Left lung (tissue), 10 donors: ENCODE measurements around the gene CYB5D1. TPM values are rescaled to one million over a fixed set of nuclear protein-coding genes. Genes with fewer than 3 reads are reported as not detected.

Source experiments
- ATAC-seq: fragments of 200-7000 bp; cut with Tn5 transposase; one replicate; pipeline ENCODE4 v1.9.1; 2020; ENCODE audit warnings: moderate library complexity
- DNase-seq, 4 donors: peaks; one replicate each; pipeline ENCODE4 v3.0.0-alpha.2; 2013 to 2020
- H3K27ac ChIP-seq, 2 donors: fragments of 200-600 bp; sonication (generic) in 1 of 2; one replicate each; pipeline versions ENCODE4 v1.5.0 to v1.8.0; 2020 to 2021
- H3K27me3 ChIP-seq, 2 donors: fragments of 200-600 bp; sonication (generic) in 1 of 2; one replicate each; pipeline versions ENCODE4 v1.5.0 to v1.8.0; 2020 to 2021
- H3K36me3 ChIP-seq, 2 donors: fragments of 200-600 bp; sonication (generic) in 1 of 2; one replicate each; pipeline versions ENCODE4 v1.5.0 to v1.8.0; 2020 to 2021
- H3K4me1 ChIP-seq, 2 donors: fragments of 200-600 bp; one replicate each; pipeline ENCODE4 v1.8.0; 2021
- H3K4me3 ChIP-seq, 2 donors: fragments of 200-600 bp; sonication (generic) in 1 of 2; one replicate each; pipeline versions ENCODE4 v1.5.0 to v1.8.0; 2020 to 2021; ENCODE audit warnings: mild to moderate bottlenecking in 1 of 2
- H3K9me3 ChIP-seq, 2 donors: fragments of 200-600 bp; sonication (generic) in 1 of 2; one replicate each; pipeline versions ENCODE4 v1.5.0 to v1.8.0; 2020 to 2021
- intact Hi-C, 2 donors: fragments of 100-400 bp; cut with DNase I; formaldehyde crosslinking; loops; one replicate each; pipeline versions ENCODE4 v1.11.2 to v1.14.2; 2022
- polyA plus RNA-seq, 6 donors: library from polyadenylated mRNA; unstranded; fragments of 120-200 nt; gene quantifications; one replicate each; pipeline ENCODE4 v1.2.1, GENCODE V29; 2013; ENCODE audit not compliant: insufficient read length in 6 of 6
- total RNA-seq, 2 donors: library from RNA; stranded (reverse); fragmentation: NEBNext Ultra II Directional; extraction: Animal tissue kit (Norgen Biotek cat#: 25700); gene quantifications; one replicate each; pipeline ENCODE4 v1.2.1, GENCODE V29; 2021
- TF ChIP-seq, protein P1 (sequence below), 2 donors: fragments of 200-600 bp; sonication (generic) in 1 of 2; IDR thresholded peaks; one replicate each; pipeline versions ENCODE4 v1.5.0 to v1.8.0; 2021; ENCODE audit warnings: antibody characterized with exemption in 2 of 2
- donor health status: DM: no; HTN: yes; CAD: no.
- donor health status: DM: no; HTN: no; CAD: no.

CYB5D1 gene
- total and polyA plus RNA-seq, 8 donors = 9.8 to 25.8 (median 19.2) TPM

DNA sequence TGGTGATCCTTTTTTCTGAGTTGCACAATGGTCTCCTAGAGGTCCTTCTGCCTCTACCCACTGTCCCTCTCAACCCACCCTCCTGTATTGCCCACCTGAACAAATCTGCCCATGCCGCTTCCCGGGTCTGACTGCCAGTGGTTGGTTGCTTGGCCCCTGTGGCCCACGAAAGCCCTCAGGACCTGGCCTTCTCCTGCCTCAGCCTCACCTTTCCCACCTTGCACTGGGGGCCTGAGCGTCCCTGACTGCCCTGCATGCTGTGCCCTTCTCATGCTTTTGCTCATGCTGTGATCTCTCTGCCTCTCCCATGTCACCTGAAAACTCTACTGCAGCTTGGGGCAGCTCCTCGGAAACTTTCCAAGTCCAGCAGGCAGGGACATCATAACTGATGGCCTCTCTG is 37.6 kb upstream of the CYB5D1 start:
- TF ChIP-seq, protein P1, sequence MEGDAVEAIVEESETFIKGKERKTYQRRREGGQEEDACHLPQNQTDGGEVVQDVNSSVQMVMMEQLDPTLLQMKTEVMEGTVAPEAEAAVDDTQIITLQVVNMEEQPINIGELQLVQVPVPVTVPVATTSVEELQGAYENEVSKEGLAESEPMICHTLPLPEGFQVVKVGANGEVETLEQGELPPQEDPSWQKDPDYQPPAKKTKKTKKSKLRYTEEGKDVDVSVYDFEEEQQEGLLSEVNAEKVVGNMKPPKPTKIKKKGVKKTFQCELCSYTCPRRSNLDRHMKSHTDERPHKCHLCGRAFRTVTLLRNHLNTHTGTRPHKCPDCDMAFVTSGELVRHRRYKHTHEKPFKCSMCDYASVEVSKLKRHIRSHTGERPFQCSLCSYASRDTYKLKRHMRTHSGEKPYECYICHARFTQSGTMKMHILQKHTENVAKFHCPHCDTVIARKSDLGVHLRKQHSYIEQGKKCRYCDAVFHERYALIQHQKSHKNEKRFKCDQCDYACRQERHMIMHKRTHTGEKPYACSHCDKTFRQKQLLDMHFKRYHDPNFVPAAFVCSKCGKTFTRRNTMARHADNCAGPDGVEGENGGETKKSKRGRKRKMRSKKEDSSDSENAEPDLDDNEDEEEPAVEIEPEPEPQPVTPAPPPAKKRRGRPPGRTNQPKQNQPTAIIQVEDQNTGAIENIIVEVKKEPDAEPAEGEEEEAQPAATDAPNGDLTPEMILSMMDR (IDR thresholded peaks at IDR 0.05) = no peak
- no peak for ATAC-seq
- Histone ChIP-seq H3K4me1 (no peaks in the 10 kb centered on the region), H3K36me3 (no peaks in the 10 kb centered on the region), H3K9me3 (no peaks in the 10 kb centered on the region), H3K4me3 (no peak overlapping the region), H3K27ac (no peak overlapping the region), H3K27me3 (no peaks in the 10 kb centered on the region)
- intact Hi-C loops = no loop called here
- DNase-seq = no peak

DNA sequence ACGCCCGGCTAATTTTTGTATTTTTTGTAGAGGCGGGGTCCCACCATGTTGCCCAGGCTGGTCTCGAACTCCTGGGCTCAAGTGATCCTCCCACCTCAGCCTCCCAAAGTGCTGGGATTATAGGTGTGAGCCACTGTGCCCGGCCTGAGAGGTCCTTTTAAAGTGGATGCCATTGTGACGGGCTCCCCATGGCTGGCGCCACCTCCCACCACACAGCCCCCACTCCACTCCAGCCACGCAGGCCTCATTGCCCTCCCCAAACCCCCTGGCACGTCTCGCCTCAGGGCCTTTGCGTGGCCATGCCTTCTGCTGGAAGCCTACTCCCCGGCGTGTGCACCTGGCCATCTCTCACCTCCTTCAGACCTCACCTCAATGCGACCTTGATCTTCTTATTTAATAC is 35.7 kb upstream of the CYB5D1 start:
- intact Hi-C loops = no loop called here
- H3K4me1 ChIP-seq = no peaks in the 10 kb centered on the region
- ATAC-seq (no peak), DNase-seq (no peak)
- H3K27ac ChIP-seq = no peak overlapping the region
- no peaks in the 10 kb centered on the region for H3K27me3 ChIP-seq
- H3K9me3 ChIP-seq = no peaks in the 10 kb centered on the region
- no peak overlapping the region for H3K4me3 ChIP-seq
- no peaks in the 10 kb centered on the region for H3K36me3 ChIP-seq
- TF ChIP-seq, protein P1 (IDR thresholded peaks at IDR 0.05) = no peak

DNA sequence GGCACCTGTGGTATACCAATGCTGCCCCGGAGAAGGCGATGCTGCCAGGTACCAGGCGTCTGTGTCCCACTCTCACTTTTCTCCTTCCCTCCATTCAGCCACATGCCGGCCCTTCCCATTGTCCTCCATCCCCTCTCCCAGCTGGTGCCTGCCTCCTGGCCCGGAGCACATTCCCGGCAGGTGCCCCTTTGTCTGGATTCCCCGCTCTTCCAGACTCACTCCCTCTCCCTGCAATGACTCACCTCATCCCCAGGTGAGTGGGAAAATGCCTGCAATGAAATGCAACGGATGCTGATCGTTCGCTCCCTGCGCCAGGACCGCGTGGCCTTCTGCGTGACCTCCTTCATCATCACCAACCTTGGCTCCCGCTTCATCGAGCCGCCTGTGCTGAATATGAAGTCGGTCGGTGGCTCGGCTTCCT is 34.2 kb upstream of the CYB5D1 start:
- Histone ChIP-seq H3K4me1 (no peaks in the 10 kb centered on the region), H3K36me3 (no peaks in the 10 kb centered on the region), H3K27me3 (no peaks in the 10 kb centered on the region), H3K9me3 (no peaks in the 10 kb centered on the region), H3K27ac (no peak overlapping the region), H3K4me3 (no peak overlapping the region)
- DNase-seq (no peak), ATAC-seq (no peak)
- TF ChIP-seq, protein P1 (IDR thresholded peaks at IDR 0.05) = no peak
- intact Hi-C loops = no loop called here

DNA sequence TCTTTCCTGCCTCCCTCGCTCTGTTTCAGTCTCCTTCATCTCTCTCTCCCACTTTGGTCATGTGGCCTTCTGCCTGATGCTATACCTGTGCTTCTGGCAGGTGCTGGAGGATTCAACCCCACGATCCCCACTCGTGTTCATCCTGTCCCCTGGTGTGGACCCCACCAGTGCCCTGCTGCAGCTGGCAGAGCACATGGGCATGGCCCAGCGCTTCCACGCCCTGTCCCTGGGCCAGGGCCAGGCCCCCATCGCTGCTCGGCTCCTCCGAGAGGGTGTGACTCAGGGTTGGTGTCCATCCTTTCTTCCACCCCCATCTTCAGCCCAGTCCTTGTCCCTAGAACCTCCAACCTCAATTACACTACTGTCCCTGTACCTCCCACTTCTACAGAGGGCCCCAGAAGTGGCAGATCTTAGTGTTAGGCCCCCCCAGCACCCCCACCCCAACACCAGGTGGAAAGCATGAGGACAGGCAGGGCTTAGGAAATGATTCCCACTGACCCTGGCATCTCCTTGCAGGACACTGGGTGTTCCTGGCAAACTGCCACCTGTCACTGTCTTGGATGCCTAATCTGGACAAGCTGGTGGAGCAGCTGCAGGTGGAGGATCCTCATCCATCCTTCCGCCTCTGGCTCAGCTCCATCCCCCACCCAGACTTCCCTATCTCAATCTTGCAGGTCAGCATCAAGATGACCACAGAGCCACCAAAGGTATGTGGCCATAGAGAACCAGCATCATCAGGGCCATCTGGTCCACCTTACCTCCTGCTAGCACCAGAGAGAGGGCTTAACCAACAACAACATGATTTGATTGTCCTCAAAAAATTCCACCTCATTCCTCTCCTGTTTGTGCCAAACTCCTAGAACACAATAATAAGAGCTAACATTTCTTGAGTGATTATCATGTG is 33.5 kb upstream of the CYB5D1 start:
- ATAC-seq = no peak
- H3K36me3 ChIP-seq = no peaks in the 10 kb centered on the region
- no peaks in the 10 kb centered on the region for H3K9me3 ChIP-seq
- H3K27me3 ChIP-seq = no peaks in the 10 kb centered on the region
- intact Hi-C loops = no loop called here
- TF ChIP-seq, protein P1 (IDR thresholded peaks at IDR 0.05) = no peak
- DNase-seq = no peak
- no peak overlapping the region for H3K27ac ChIP-seq
- no peaks in the 10 kb centered on the region for H3K4me1 ChIP-seq
- no peak overlapping the region for H3K4me3 ChIP-seq

DNA sequence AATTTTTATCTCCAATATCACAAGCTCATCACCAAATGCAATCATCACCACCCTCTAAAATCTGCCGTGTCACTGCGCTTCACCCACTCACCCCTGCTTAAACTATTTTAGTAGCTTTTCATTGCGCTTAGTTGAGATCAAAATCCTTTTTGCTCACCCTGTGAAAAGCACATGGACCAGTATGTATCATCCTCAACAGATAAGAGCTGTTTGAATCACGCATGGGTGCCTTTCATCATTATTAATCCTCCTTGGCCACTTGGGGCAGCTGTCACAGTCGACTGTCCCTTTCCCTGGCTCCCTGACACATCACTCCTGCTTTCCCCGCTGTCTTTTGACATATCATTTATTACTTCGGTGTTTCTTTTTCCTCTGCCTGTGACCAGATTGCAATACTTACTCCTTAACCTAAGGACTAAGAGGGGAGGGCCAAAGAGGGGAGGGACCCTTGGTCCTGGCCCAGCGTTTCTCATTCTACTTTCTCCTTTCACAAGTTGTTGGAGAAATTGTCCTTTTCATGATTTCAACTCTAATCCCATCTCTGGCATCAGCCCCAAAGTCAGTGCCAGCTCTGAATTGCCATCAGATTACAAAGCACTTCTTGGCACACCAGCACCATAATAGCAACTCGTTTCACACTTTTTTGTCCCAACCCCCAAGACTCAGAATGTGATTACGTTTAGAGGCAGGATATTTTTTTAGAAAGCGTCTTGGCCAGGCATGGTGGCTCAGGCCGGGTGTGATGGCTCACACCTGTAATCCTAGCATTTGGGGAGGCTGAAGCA is 32.4 kb upstream of the CYB5D1 start:
- intact Hi-C loops = no loop called here
- H3K9me3 ChIP-seq = no peaks in the 10 kb centered on the region
- ATAC-seq (no peak), DNase-seq (no peak)
- H3K27me3 ChIP-seq = no peaks in the 10 kb centered on the region
- no peak overlapping the region for H3K27ac ChIP-seq
- H3K4me3 ChIP-seq = no peak overlapping the region
- no peaks in the 10 kb centered on the region for H3K36me3 ChIP-seq
- no peaks in the 10 kb centered on the region for H3K4me1 ChIP-seq
- TF ChIP-seq, protein P1 (IDR thresholded peaks at IDR 0.05) = no peak
